Measurements from ENCODE around the gene PARD3B. TPM values are rescaled to one million over a fixed set of nuclear protein-coding genes. Genes with fewer than 3 reads are reported as not detected.

The PARD3B gene
- total RNA-seq, 1 experiment from 2014 or later, result 2.0 TPM

GRCh38 chr2:204696124-204696523 lies 150.8 kb downstream of the PARD3B start:
- Histone ChIP-seq H3K4me3 (replicated peaks in 1 of 2; ENCODE audit: low read depth in 1 of 2, low read length in 2 of 2) (no peak overlapping the region), H3K27ac (ENCODE audit: low read depth, low read length) (no peak overlapping the region), H3K4me2 (ENCODE audit: low read length) (no peak overlapping the region), H3K27me3 (ENCODE audit: insufficient read depth, low read length) (no peaks in the 10 kb centered on the region), H3K79me2 (ENCODE audit: insufficient read depth, low read length) (no peaks in the 10 kb centered on the region), H3K9ac (ENCODE audit: low read length) (no peak overlapping the region), H3K4me1 (ENCODE audit: control insufficient read depth in 1 of 2, insufficient read depth in 2 of 2, low read length in 2 of 2) (no peaks in the 10 kb centered on the region), H3K9me2 (ENCODE audit: insufficient read depth) (no peaks in the 10 kb centered on the region), H2AFZ (ENCODE audit: low read depth, low read length, poor library complexity, severe bottlenecking) (no peak overlapping the region), H3K36me3 (ENCODE audit: control insufficient read depth in 1 of 2, insufficient read depth in 2 of 2, low read length in 2 of 2) (no peaks in the 10 kb centered on the region), H4K20me1 (ENCODE audit: insufficient read depth) (no peaks in the 10 kb centered on the region), H3K9me3 (ENCODE audit: control insufficient read depth in 1 of 2, insufficient read depth in 1 of 2, low read depth in 1 of 2, low read length in 2 of 2) (no peaks in the 10 kb centered on the region)
- TF ChIP-seq, protein P1, sequence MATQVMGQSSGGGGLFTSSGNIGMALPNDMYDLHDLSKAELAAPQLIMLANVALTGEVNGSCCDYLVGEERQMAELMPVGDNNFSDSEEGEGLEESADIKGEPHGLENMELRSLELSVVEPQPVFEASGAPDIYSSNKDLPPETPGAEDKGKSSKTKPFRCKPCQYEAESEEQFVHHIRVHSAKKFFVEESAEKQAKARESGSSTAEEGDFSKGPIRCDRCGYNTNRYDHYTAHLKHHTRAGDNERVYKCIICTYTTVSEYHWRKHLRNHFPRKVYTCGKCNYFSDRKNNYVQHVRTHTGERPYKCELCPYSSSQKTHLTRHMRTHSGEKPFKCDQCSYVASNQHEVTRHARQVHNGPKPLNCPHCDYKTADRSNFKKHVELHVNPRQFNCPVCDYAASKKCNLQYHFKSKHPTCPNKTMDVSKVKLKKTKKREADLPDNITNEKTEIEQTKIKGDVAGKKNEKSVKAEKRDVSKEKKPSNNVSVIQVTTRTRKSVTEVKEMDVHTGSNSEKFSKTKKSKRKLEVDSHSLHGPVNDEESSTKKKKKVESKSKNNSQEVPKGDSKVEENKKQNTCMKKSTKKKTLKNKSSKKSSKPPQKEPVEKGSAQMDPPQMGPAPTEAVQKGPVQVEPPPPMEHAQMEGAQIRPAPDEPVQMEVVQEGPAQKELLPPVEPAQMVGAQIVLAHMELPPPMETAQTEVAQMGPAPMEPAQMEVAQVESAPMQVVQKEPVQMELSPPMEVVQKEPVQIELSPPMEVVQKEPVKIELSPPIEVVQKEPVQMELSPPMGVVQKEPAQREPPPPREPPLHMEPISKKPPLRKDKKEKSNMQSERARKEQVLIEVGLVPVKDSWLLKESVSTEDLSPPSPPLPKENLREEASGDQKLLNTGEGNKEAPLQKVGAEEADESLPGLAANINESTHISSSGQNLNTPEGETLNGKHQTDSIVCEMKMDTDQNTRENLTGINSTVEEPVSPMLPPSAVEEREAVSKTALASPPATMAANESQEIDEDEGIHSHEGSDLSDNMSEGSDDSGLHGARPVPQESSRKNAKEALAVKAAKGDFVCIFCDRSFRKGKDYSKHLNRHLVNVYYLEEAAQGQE (IDR thresholded peaks at IDR 0.05; ENCODE audit: low read depth), result no peak
- CTCF ChIA-PET, result no interaction called here
- BruUV-seq (replicated peaks), result no TSS peak
- RAD21 ChIA-PET (ENCODE audit: low non-redundant PET in 1 of 2, low total read pairs in 2 of 2, uncharacterized antibody in 2 of 2, unreplicated experiment in 2 of 2), result no interaction called here
- POLR2A ChIA-PET, result no interaction called here
- DNase-seq (ENCODE audit: low read depth, low spot score) (no peak), ATAC-seq (no peak)
- intact Hi-C loops (cut with micrococcal nuclease), result loop anchor here (10.0 kb wide), 1 partner anchor 979 kb away; no protein-coding TSS in a partner anchor

DNA sequence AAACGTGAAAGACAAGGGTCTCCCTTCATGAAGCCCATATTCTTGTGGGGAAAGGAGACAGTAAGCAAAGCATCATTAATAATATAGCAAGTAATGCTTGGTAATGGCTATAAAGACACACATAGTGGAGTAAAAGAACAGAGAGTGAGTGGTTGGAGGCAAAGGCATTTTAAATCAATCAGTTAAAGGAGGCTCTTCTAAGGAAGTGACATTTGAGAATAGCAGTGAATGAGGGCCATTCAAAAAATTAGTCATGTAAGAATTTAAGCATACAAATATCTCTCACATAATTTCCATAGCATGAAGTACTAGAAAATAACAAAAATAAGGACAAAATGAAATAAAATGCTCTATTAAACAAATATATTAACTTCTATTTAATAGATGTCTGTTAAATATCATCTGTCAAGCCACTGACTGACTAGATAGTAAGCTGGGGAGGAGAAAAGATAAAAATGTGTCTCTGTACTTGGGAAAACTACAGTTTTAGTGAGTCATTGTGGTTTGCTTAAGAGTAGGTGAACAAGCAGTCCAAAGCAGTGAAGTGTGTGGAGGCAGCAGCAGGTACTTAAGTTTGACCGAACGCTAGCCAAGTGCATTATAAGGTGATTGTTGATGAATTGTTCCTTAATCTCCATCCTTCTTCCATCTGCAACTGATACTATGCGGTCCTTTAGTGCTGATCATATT lies 160.1 kb downstream of the PARD3B start:
- ChIA-PET CTCF (no interaction called here), RAD21 (ENCODE audit: low non-redundant PET in 1 of 2, low total read pairs in 2 of 2, uncharacterized antibody in 2 of 2, unreplicated experiment in 2 of 2) (no interaction called here), POLR2A (no interaction called here)
- Histone ChIP-seq H3K9ac (ENCODE audit: low read length) (no peak overlapping the region), H3K9me2 (ENCODE audit: insufficient read depth) (no peaks in the 10 kb centered on the region), H3K4me2 (ENCODE audit: low read length) (no peak overlapping the region), H3K27ac (ENCODE audit: low read depth, low read length) (no peak overlapping the region), H3K9me3 (ENCODE audit: control insufficient read depth in 1 of 2, insufficient read depth in 1 of 2, low read depth in 1 of 2, low read length in 2 of 2) (no peaks in the 10 kb centered on the region), H3K79me2 (ENCODE audit: insufficient read depth, low read length) (no peaks in the 10 kb centered on the region), H4K20me1 (ENCODE audit: insufficient read depth) (no peaks in the 10 kb centered on the region), H3K4me3 (replicated peaks in 1 of 2; ENCODE audit: low read depth in 1 of 2, low read length in 2 of 2) (no peak overlapping the region), H3K27me3 (ENCODE audit: insufficient read depth, low read length) (no peaks in the 10 kb centered on the region), H3K4me1 (ENCODE audit: control insufficient read depth in 1 of 2, insufficient read depth in 2 of 2, low read length in 2 of 2) (no peaks in the 10 kb centered on the region), H2AFZ (ENCODE audit: low read depth, low read length, poor library complexity, severe bottlenecking) (no peak overlapping the region), H3K36me3 (ENCODE audit: control insufficient read depth in 1 of 2, insufficient read depth in 2 of 2, low read length in 2 of 2) (no peaks in the 10 kb centered on the region)
- intact Hi-C loops (cut with micrococcal nuclease), result no loop called here
- BruUV-seq (replicated peaks), result no TSS peak
- DNase-seq (ENCODE audit: low read depth, low spot score), result no peak
- TF ChIP-seq MAX (IDR thresholded peaks at IDR 0.05) (no peak), POLR2A (IDR thresholded peaks at IDR 0.05; ENCODE audit: borderline replicate concordance, extremely low read depth, insufficient read depth, insufficient read length) (no peak), POLR2AphosphoS5 (IDR thresholded peaks at IDR 0.05; ENCODE audit: low read depth, low read length) (no peak), FOSL1 (IDR thresholded peaks at IDR 0.05; ENCODE audit: low read depth) (no peak), EGR1 (IDR thresholded peaks at IDR 0.05; ENCODE audit: low read depth) (no peak), ZFX (IDR thresholded peaks at IDR 0.05) (no peak)
- no peak for ATAC-seq
